A549 (cell line): ENCODE results near the gene OPCML.

Experiments
- CTCF ChIP-seq: fragments of >200 bp; sonication (Bioruptor Twin); formaldehyde crosslinking; IDR thresholded peaks from 3 replicates; pipeline ENCODE4 v1.5.1; 2016
- ELK1 ChIP-seq: fragments of 150-350 bp; IDR thresholded peaks from 2 replicates; pipeline ENCODE4 v1.6.1; 2014; ENCODE audit warnings: low read depth, mild to moderate bottlenecking, low read length

- TF ChIP-seq ELK1 = no peak
- TF ChIP-seq CTCF = no peak
Measured at GRCh38 chr11:132576706-132577105, 955.6 kb downstream of the OPCML start.
